GM19240 (cell line): ENCODE measurements around the gene PTGDR2.
"Not testable (repeated sequence)": the region's sequence is repeated elsewhere in the genome, so short reads cannot be mapped to it uniquely, and the experiment has no call there.

Experiments
- DNase-seq: peaks from one replicate; pipeline ENCODE4 v3.0.0; 2011; ENCODE audit warnings: low spot score; ENCODE audit not compliant: insufficient read length

Gene PTGDR2

GRCh38 chr11:60842668-60843600, 12.8 kb downstream of the PTGDR2 start:
- DNase-seq: no peak

- DNase-seq: peak; percentile 99
Measured at GRCh38 chr11:60841797-60842667, 13.7 kb downstream of the PTGDR2 start, which contains the start of gene CCDC86. Gene CCDC86, plus strand, starts transcription at chr11:60842113. Its CDS starts 12 bp downstream, at chr11:60842125.

GRCh38 chr11:60840470-60841430, 15.0 kb downstream of the PTGDR2 start:
- DNase-seq: no peak

GRCh38 chr11:60838132-60838531, 17.6 kb downstream of the PTGDR2 start:
- no peak for DNase-seq

GRCh38 chr11:60836866-60837515, 18.8 kb downstream of the PTGDR2 start:
- no peak for DNase-seq

GRCh38 chr11:60835534-60835846, 20.3 kb downstream of the PTGDR2 start:
- DNase-seq: no peak

- no peak for DNase-seq
Measured at GRCh38 chr11:60834742-60835533, 20.8 kb downstream of the PTGDR2 start.

GRCh38 chr11:60831501-60832079, 24.2 kb downstream of the PTGDR2 start:
- DNase-seq: no peak

GRCh38 chr11:60831143-60831500, 24.6 kb downstream of the PTGDR2 start:
- DNase-seq: peak; percentile 85

GRCh38 chr11:60830478-60831142, 25.1 kb downstream of the PTGDR2 start:
- DNase-seq: no peak

GRCh38 chr11:60825790-60826189, 30.0 kb downstream of the PTGDR2 start:
- no peak for DNase-seq

- DNase-seq: no peak
Measured at GRCh38 chr11:60825118-60825517, 30.6 kb downstream of the PTGDR2 start.

- DNase-seq: not testable (repeated sequence)
Measured at GRCh38 chr11:60823745-60824306, 31.9 kb downstream of the PTGDR2 start.

GRCh38 chr11:60821827-60822599, 33.7 kb downstream of the PTGDR2 start:
- no peak for DNase-seq

- no peak for DNase-seq
Measured at GRCh38 chr11:60818057-60818456, 37.7 kb downstream of the PTGDR2 start.

- no peak for DNase-seq
Measured at GRCh38 chr11:60816590-60817157, 39.1 kb downstream of the PTGDR2 start.

- DNase-seq: no peak
Measured at GRCh38 chr11:60814112-60814511, 41.6 kb downstream of the PTGDR2 start.
